Measurements from ENCODE around the gene CCDC97. TPM values are rescaled to one million over a fixed set of nuclear protein-coding genes. Genes with fewer than 3 reads are reported as not detected.

The CCDC97 gene
- total and polyA plus RNA-seq, 2 of the 8 experiments (the other 6 are each of a cell fraction or from before 2014, with no cell fraction given) = 19.8 to 27.1 TPM

GRCh38 chr19:41371541-41371940, 61.6 kb downstream of the CCDC97 start:
- H3K9me3 ChIP-seq (ENCODE audit: insufficient read depth in 2 of 2, low read depth in 1 of 2, low read length in 1 of 2) = no peaks in the 10 kb centered on the region

More at GRCh38 chr19:41371541-41371940, 61.6 kb downstream of the CCDC97 start:
- H3K79me1 ChIP-seq (ENCODE audit: low read depth, low read length) = no peaks in the 10 kb centered on the region; the same call in 1 of the 2 replicates
- H2BK120ac ChIP-seq (replicated peaks; ENCODE audit: low read depth, low read length) = no peak overlapping the region
- no peaks in the 10 kb centered on the region for H3K36me3 ChIP-seq (ENCODE audit: control insufficient read depth in 2 of 4, insufficient read depth in 4 of 4, low read length in 3 of 4)
- TF ChIP-seq KDM5A (IDR thresholded peaks at IDR 0.05; ENCODE audit: low read length) = no peak
- no peak for TF ChIP-seq ZNF274 (IDR thresholded peaks at IDR 0.05; ENCODE audit: borderline replicate concordance, extremely low read depth, low read length)
- no peak overlapping the region for H3K14ac ChIP-seq (ENCODE audit: insufficient read length)
- H3K79me2 ChIP-seq (ENCODE audit: control insufficient read depth in 1 of 2, insufficient read depth in 2 of 2, low read length in 2 of 2) = no peaks in the 10 kb centered on the region
- DNase-seq (ENCODE audit: low read depth in 1 of 2, low spot score in 2 of 2) (no peak), FAIRE-seq (no peak)
- CTCF ChIA-PET (ENCODE audit: partially characterized antibody) = interaction anchor here (0.7 to 3.0 kb wide), 6 partner anchors 15 to 565 kb away, joined by 3 to 11 read pairs (median 3); no protein-coding TSS in a partner anchor
- POLR2A ChIA-PET (ENCODE audit: partially characterized antibody) = no interaction called here
- H2BK5ac ChIP-seq (ENCODE audit: low read depth, low read length) = no peak overlapping the region
- no peak overlapping the region for H3K27ac ChIP-seq (ENCODE audit: low read depth, low read length)
- H4K91ac ChIP-seq (replicated peaks; ENCODE audit: insufficient read length, low read length) = no peak overlapping the region
- H3K23ac ChIP-seq (ENCODE audit: insufficient read length) = no peak overlapping the region
- no peak overlapping the region for H2AK5ac ChIP-seq (ENCODE audit: low read depth, low read length)
- H3K9ac ChIP-seq (replicated peaks in 1 of 4; ENCODE audit: extremely low read depth in 1 of 4, low read depth in 3 of 4, low read length in 3 of 4) = no peak overlapping the region
- peaks cover 4% of the 10 kb centered on the region; the same call in 1 of the 2 replicates for H3K23me2 ChIP-seq (ENCODE audit: low read depth, low read length)
- no peaks in the 10 kb centered on the region for H4K20me1 ChIP-seq (replicated peaks in 1 of 2; ENCODE audit: control insufficient read depth in 1 of 2, insufficient read depth in 2 of 2, low read length in 2 of 2)
- WGBS, 2 experiments (ENCODE audit: extremely low coverage in 1 of 2, insufficient coverage in 1 of 2, insufficient read length in 1 of 2, insufficient replicate concordance in 2 of 2, low coverage in 1 of 2, low lambda C conversion rate in 2 of 2, missing lambda C conversion rate in 1 of 2) = 89% methylated on average over 8 of the region's 8 CpGs; no CpG with 5 or more reads in 1 of the 2 experiments
- no peak overlapping the region for H2BK12ac ChIP-seq (ENCODE audit: low read depth, low read length)
- H3K4me1 ChIP-seq (replicated peaks in 1 of 4; ENCODE audit: control insufficient read depth in 3 of 4, insufficient read depth in 4 of 4, low read length in 3 of 4) = peaks cover 0 to 2% (median under 1%) of the 10 kb centered on the region in 4 experiments; a peak in 1 of 7 replicates
- no peak overlapping the region for H2AFZ ChIP-seq (ENCODE audit: low read length)
- H3K4me3 ChIP-seq (ENCODE audit: extremely low read depth in 1 of 4, insufficient read depth in 2 of 4, low read depth in 3 of 4, low read length in 4 of 4) = no peak overlapping the region
- H2BK20ac ChIP-seq (ENCODE audit: low read length) = no peak overlapping the region
- no peak overlapping the region for H3K18ac ChIP-seq (ENCODE audit: extremely low read depth, low read length)
- H3K4me2 ChIP-seq (ENCODE audit: insufficient read depth in 1 of 2, low read depth in 2 of 2, low read length in 2 of 2) = no peak overlapping the region
- H3K27me3 ChIP-seq (replicated peaks in 1 of 4; ENCODE audit: control insufficient read depth in 3 of 4, extremely low read depth in 1 of 4, insufficient read depth in 3 of 4, low read length in 3 of 4) = no peaks in the 10 kb centered on the region; a peak in 1 of 7 replicates
- H4K8ac ChIP-seq (ENCODE audit: extremely low read depth, insufficient read depth, low read length) = no peak overlapping the region
- H4K5ac ChIP-seq (ENCODE audit: insufficient read length, low read depth, low read length) = no peak overlapping the region
- no peak overlapping the region for H2BK15ac ChIP-seq (ENCODE audit: low read length)
- no peak overlapping the region for H3K56ac ChIP-seq (replicated peaks; ENCODE audit: insufficient read length, low read depth, low read length)
- no peak overlapping the region for H3K4ac ChIP-seq (replicated peaks; ENCODE audit: insufficient read length, low read depth, low read length)

Data from H1 (cell line).